C4-2B (cell line): Measurements from ENCODE around the gene BRI3.

Experiments
- CTCF ChIP-seq: fragments of 450-650 bp; conservative IDR thresholded peaks from 2 replicates; pipeline ENCODE4 v1.5.1; 2017; ENCODE audit warnings: mild to moderate bottlenecking
- ZFX ChIP-seq: fragments of 450-650 bp; IDR thresholded peaks from 2 replicates; pipeline ENCODE4 v1.6.1; 2017

- TF ChIP-seq CTCF (no peak), ZFX (no peak)
These were observed 54.0 kb downstream of the BRI3 start for GRCh38 chr7:98335411-98335977.
